ENCODE data around the gene TNIK.
"Not testable (repeated sequence)": the region's sequence is repeated elsewhere in the genome, so short reads cannot be mapped to it uniquely, and the experiment has no call there.

Gene TNIK

DNA sequence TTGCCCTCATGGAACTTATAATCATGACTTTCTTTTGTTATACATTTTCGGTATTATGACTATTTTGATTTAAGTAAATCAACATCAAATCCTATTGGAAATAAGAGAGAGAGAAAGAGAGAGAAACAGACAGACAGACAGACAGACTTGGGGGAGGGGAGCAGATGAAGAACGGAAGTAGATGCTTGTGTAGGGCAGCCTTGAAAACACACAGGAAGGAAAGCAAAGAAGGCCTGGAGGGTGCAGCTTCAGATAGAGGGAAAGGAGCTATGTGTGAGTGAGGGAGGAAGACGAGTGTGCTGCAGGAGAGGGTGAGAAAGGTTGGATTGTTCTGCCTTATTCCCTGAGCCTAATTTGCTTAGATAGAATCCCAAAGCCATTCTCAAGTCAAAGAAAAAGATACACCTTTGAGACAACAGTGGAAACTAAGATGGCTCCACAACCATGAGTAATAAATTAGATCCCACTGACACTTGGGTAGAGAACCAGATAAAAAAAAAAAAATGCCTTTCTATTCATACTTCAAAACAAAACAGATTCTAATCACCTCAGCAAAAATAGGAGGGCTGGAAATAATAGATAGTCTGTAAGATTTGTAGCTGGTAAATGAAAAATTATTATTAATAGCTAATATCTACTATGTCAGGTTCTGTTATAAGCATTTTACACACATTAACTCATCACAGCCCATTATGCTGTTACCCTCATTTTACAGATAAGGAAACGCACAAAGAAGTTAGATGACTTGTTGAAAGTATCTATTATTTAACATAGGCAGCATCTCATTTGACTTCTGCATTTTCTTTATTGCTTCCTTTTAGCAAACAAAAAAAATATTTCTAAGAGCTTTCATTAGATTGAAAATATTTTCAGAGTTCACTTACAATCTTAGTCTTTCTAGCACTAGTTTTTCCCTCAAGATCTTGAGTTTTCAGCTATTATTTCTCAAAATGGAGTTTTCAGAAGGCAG lies 214.1 kb downstream of the TNIK start:
- no peak for DNase-seq

DNA sequence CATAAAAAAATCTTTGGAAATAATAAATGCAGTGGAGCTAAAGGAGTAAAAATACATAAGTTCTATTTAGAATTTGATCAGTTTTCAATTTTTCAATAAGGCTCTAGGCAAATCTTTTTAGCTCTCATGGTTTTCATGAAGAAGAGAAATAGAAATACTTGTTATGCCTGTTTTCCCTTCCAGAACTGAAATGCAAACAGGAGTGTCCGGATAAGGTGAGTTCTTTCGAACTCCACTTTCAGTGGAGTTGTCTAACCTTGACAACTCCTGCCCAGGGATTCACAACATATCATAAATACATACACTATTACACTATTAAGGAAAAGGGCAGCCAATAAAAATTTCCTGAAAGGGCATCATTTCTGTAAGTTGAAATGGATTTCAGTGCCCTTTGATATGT lies 217.3 kb downstream of the TNIK start:
- DNase-seq = no peak

DNA sequence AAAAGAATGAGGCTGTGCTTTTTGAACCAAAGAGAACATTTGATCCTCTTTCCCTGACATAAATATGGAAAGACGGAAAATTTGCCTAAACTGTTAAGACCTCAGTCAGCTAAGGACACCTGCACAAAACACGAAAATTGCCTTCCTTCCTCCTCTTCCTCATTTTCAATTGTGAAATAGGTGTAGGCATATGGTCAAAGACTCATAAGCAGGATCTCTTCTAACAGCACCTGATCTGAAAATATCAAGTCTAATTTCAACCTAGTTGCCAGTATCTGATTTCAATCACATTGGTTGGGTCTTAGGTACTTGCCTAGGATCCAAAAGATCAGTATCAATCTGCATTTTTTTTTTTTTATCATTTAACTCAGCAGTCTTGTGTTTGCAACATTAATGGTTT lies 218.0 kb downstream of the TNIK start:
- no peak for DNase-seq

DNA sequence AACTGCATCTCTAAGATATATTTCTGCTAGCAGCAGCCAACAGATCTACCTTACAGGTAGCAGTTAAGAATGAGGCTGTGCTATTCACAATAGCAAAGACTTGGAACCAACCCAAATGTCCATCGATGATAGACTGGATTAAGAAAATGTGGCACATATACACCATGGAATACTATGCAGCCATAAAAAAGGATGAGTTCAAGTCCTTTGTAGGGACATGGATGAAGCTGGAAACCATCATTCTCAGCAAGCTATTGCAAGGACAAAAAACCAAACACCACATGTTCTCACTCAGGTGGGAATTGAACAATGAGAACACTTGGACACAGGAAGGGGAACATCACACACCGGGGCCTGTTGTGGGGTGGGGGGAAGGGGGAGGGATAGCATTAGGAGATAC lies 218.6 kb downstream of the TNIK start:
- DNase-seq = not testable (repeated sequence)

GRCh38 chr3:171240504-171240835 lies 219.7 kb downstream of the TNIK start:
- no peak for DNase-seq

- DNase-seq = no peak
Measured at GRCh38 chr3:171239757-171240503, 220.3 kb downstream of the TNIK start.

GRCh38 chr3:171237009-171237385 lies 223.2 kb downstream of the TNIK start:
- DNase-seq = no peak

- DNase-seq = no peak
Measured at GRCh38 chr3:171236265-171237008, 223.8 kb downstream of the TNIK start.

DNA sequence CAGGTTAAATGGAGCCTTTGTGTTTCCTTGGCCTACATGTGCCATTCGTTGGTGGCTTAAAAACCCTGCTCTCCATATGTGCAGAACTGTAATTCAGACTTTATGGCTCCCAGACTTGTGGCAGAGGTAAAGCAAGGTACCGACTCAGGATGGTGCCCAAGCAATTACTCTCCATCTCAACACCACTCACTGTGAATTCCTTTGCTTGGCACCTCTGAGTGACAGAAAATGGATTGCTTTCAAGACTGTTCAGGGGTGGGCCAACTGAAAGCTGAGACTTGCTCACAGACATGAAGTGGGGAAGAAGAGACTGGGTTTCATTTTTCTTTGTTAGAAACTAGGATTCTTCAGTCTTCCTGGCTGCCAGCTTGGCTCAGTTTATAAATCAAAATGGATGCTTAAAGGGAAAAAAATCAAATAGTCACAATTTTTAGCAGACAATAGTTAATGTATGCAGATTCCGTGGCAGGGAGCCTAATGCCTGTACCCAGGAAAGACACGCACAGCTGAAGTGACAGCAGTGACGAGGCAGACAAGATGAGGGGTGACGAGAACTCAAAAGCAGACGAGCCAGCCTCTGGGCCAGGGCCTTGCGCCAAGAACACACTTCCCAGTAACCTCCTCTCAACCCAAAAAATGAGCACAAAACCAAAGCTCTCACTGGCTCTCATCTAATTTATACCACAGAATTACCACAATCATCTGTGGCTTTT lies 225.8 kb downstream of the TNIK start:
- no peak for DNase-seq

DNA sequence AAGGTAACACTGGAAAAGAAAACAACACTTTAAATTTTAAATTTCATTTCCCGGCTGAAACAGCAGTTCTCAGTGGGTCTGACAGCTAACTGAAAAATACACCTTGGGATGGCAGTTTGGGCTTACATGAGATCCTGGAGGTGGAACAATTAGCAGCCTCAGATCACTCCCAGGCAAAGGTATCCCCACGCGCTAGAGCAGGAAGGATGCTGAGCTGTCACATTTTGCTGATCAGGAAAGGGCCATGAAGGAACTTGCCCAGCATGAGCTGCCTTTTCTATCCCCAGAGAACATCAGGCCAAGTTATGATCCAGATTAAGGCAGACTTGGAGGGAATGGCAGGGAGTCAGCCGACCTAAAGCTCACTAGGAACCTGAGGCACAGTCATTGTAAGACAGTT lies 228.8 kb downstream of the TNIK start:
- no peak for DNase-seq

DNA sequence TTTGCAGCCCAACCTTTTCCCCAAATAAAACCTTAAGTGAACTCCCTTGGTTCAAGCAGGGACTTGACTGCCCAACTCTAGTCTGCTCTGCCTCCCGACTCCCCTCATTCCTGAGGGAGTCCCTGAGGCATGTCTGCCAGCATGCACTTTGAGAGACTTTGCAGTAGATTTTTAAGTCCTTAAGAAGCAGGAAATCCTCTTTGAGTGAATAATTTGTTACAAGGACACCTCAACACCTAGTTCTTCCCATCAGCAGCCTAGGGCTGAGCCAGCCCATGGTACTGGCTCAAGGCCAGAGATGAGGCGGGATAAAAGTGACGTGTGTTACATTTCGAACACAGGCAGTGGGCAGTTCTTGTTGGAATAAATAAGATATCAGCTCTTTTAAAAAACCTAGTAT lies 229.3 kb downstream of the TNIK start:
- DNase-seq = no peak

DNA sequence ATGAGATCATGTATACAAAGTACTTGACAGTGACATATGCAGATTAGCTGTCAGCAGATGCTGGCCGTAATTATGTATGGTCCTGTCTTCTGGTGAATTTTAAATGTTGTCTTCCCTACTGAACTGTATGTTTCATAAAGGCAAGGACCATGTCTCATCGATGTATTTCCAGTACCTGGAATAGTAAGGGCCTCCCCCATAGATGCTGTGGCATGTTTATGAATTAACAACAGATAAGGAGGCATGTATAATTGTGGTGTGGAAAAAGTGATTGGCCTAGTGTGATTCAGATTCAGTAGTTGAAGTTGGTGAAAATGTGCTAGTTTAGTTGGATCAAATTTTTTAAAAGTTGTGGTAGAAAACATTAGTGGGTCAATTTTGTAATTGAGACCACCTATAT lies 231.0 kb downstream of the TNIK start:
- DNase-seq = no peak

GRCh38 chr3:171228240-171228639 lies 232.0 kb downstream of the TNIK start:
- peak; percentile 42 for DNase-seq

GRCh38 chr3:171227828-171228227 lies 232.4 kb downstream of the TNIK start:
- no peak for DNase-seq

DNA sequence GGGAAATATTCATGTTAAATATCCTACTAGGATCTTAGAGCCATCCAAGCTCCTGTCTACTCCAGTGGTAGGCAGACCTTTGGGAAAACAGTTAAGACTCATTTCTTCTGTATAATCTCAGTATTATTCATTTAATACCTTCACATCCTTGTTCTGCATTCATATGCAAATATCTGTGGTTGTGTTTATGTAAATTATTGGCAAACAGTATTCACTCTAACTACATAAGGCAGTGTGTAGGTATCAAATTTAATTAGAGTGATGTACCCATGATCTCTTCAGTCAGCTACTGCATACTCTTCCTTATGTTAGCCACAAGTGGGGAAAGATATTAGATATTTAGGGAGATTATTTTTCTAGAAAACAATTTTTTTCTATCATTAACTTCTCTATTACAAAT lies 232.8 kb downstream of the TNIK start:
- DNase-seq = no peak

GRCh38 chr3:171226794-171227193 lies 233.4 kb downstream of the TNIK start:
- no peak for DNase-seq

GRCh38 chr3:171225708-171226107 lies 234.5 kb downstream of the TNIK start:
- no peak for DNase-seq

DNA sequence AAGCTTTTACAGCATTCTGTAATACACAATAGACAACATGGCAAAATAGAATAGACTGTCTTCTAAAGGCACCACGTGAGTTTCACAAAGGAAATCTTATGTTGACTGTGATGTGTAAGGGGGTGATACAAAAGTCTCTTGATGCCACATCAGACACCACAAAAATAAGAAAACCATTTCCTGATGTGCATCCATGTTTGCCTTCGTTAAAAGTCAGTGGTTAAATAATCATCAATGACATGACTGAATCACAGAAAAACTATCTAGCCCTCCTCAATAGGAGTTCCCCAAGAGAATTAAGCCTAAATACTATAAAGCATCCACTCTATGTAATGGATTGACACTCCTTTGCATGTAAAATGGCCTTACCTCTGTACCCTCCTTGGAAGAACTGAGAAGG lies 235.0 kb downstream of the TNIK start:
- DNase-seq = no peak

- DNase-seq = no peak
Measured at GRCh38 chr3:171223396-171223795, 236.8 kb downstream of the TNIK start.

- no peak for DNase-seq
Measured at GRCh38 chr3:171222995-171223394, 237.2 kb downstream of the TNIK start.

DNA sequence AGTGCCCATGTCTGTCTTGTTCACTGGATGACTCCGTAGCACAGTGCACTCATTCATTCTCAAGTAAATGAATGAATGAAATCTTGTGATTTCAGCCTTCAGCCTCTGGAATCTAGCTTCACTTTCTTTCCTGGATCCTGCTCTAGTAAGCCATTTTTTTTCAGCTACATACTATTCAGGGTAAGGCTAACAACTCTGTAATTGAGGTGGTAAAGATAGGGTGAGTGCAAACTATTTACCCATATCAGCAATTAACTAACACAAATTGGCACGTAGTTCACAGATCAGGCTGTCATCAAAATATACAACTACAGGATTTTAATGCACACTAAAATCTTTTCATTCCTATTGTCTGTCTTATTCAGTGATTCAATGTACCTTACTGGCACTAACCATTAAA lies 238.6 kb downstream of the TNIK start:
- no peak for DNase-seq

DNA sequence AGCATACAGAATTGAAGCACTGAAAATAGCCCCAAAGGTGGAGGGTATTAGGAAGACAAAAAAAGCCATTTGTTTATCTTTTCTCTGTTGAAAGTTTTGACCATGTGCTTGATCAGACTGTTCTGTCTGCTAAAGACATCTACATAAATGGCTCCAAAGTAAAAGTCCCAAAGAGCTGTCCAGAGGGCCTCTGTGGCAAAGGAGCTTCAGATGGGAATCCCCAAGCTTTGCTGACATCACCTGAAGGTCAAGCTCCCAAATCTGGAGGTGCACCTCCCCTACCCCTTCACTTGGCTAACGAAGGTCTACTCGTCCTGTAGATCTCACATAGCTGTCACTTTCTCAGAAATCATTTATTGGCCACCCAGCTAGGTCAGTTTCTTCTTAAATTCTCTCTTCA lies 239.1 kb downstream of the TNIK start:
- no peak for DNase-seq

DNA sequence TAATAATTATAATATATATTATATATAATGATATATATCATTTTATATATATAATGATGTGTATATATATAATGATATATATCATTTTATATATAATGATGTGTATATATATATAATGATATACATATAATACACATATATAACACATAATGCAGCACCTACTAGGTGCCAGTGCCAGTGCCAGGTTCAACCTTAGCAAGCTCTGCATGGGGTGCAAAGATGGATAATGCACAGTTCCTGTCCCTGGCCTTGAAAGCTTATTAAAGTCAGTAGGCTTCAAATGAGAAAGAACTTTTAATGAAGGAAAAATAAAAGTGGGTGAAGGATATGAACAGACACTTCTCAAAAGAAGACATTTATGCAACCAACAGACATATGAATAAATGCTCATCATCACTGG lies 240.9 kb downstream of the TNIK start:
- no peak for DNase-seq
